Head of caudate nucleus (tissue), 42 donors: Measurements from ENCODE around the gene IPO5.

Experiments
- DNase-seq, 42 donors: peaks; one replicate each; pipeline versions ENCODE4 v3.0.0 to v3.0.0-alpha.2; 2020 to 2021; ENCODE audit warnings: mixed read lengths in 7 of 42
- intact Hi-C: fragments of 100-400 bp; cut with DNase I; formaldehyde crosslinking; loops from one replicate; pipeline ENCODE4 v1.15.0; 2022

IPO5 gene

GRCh38 chr13:97953376-97953970 is at the start of gene IPO5:
Gene IPO5, plus strand, starts transcription at chr13:97953675. Its CDS starts 23,022 bp downstream, at chr13:97976697.
- DNase-seq: no peak
- intact Hi-C loops: no loop called here

- no peak for DNase-seq
- intact Hi-C loops: no loop called here
Observed at GRCh38 chr13:97904059-97904458, 49.4 kb upstream of the IPO5 start.

- no peak for DNase-seq
- intact Hi-C loops: no loop called here
Observed at GRCh38 chr13:97905517-97905916, 48.0 kb upstream of the IPO5 start.

GRCh38 chr13:97911311-97912138 is 42.0 kb upstream of the IPO5 start:
- no peak for DNase-seq
- intact Hi-C loops: no loop called here

- intact Hi-C loops: no loop called here
- DNase-seq: no peak
Observed at GRCh38 chr13:97912139-97912535, 41.3 kb upstream of the IPO5 start.

GRCh38 chr13:97913206-97913605 is 40.3 kb upstream of the IPO5 start:
- DNase-seq: no peak
- intact Hi-C loops: no loop called here

- no peak for DNase-seq
- intact Hi-C loops: no loop called here
Observed at GRCh38 chr13:97914540-97914939, 38.9 kb upstream of the IPO5 start.

GRCh38 chr13:97921176-97921816 is 32.2 kb upstream of the IPO5 start:
- intact Hi-C loops: no loop called here
- DNase-seq: no peak

- intact Hi-C loops: no loop called here
- no peak for DNase-seq
Observed at GRCh38 chr13:97928301-97928700, 25.2 kb upstream of the IPO5 start.

- no peak for DNase-seq
- intact Hi-C loops: no loop called here
Observed at GRCh38 chr13:97932036-97932435, 21.4 kb upstream of the IPO5 start.

- intact Hi-C loops: no loop called here
- DNase-seq: no peak
Observed at GRCh38 chr13:97932647-97933046, 20.8 kb upstream of the IPO5 start.

GRCh38 chr13:97933776-97934175 is 19.7 kb upstream of the IPO5 start:
- intact Hi-C loops: no loop called here
- no peak for DNase-seq

- peak in 19 of 42 donors; percentile 6 to 62 (median 25) for DNase-seq
- intact Hi-C loops: no loop called here
Observed at GRCh38 chr13:97934590-97934989, 18.9 kb upstream of the IPO5 start.

- DNase-seq: no peak
Observed at GRCh38 chr13:97935071-97935470, 18.4 kb upstream of the IPO5 start.

GRCh38 chr13:97936036-97936435 is 17.4 kb upstream of the IPO5 start:
- DNase-seq: no peak

More at GRCh38 chr13:97935071-97935470, 18.4 kb upstream of the IPO5 start:
- intact Hi-C loops: no loop called here

GRCh38 chr13:97938706-97939475 is 14.6 kb upstream of the IPO5 start:
- intact Hi-C loops: no loop called here

More at GRCh38 chr13:97936036-97936435, 17.4 kb upstream of the IPO5 start:
- intact Hi-C loops: no loop called here

GRCh38 chr13:97944396-97945029 is 9.0 kb upstream of the IPO5 start:
- DNase-seq: no peak
- intact Hi-C loops: no loop called here

More at GRCh38 chr13:97938706-97939475, 14.6 kb upstream of the IPO5 start:
- DNase-seq: no peak

GRCh38 chr13:97945342-97945741 is 8.1 kb upstream of the IPO5 start:
- intact Hi-C loops: no loop called here
- DNase-seq: no peak
